HepG2 (cell line): Measurements from ENCODE around the gene MARCHF4. TPM values are rescaled to one million over a fixed set of nuclear protein-coding genes. Genes with fewer than 3 reads are reported as not detected.

Experiments used
- ATF7-NPFF ChIP-seq: sonication (generic); formaldehyde crosslinking; IDR thresholded peaks from 2 replicates; pipeline ENCODE4 v1.8.1; 2023; ENCODE audit warnings: mild to moderate bottlenecking, low read depth, missing genetic modification reagents, moderate library complexity
- FOXP1 ChIP-seq, 2 experiments: fragments of 450-650 bp in 1 of 2; IDR thresholded peaks; 2 replicates each; pipeline ENCODE4 v1.6.1; 2017 to 2018; ENCODE audit warnings: antibody characterized with exemption in 1 of 2
- HOXD1 ChIP-seq: sonication (generic); formaldehyde crosslinking; IDR thresholded peaks from 2 replicates; pipeline ENCODE4 v1.5.0; 2020; ENCODE audit warnings: missing genetic modification reagents
- POGZ ChIP-seq: sonication (generic); formaldehyde crosslinking; IDR thresholded peaks from 2 replicates; pipeline ENCODE4 v1.4.0; 2020; ENCODE audit warnings: mild to moderate bottlenecking, missing genetic modification reagents
- ZBTB3 ChIP-seq: sonication (generic); formaldehyde crosslinking; IDR thresholded peaks from 2 replicates; pipeline ENCODE4 v1.4.0; 2020; ENCODE audit warnings: low read depth, mild to moderate bottlenecking, moderate library complexity, missing genetic modification reagents, borderline replicate concordance
- ZNF20 ChIP-seq: sonication (generic); formaldehyde crosslinking; IDR thresholded peaks from 2 replicates; pipeline ENCODE4 v1.4.0; 2020; ENCODE audit warnings: mild to moderate bottlenecking, moderate library complexity, missing genetic modification reagents
- ZNF530 ChIP-seq: sonication (generic); formaldehyde crosslinking; IDR thresholded peaks from 2 replicates; pipeline ENCODE4 v1.5.0; 2020; ENCODE audit warnings: low read depth, mild to moderate bottlenecking, missing genetic modification reagents
- ZSCAN25 ChIP-seq: sonication (generic); formaldehyde crosslinking; IDR thresholded peaks from 2 replicates; pipeline ENCODE4 v1.8.0; 2022; ENCODE audit warnings: mild to moderate bottlenecking, missing genetic modification reagents
- polyA plus RNA-seq, 8 experiments: library from polyadenylated mRNA; depleted of rRNA in 3 of 8; stranded (reverse) in 7 of 8; unstranded in 1 of 8; fragments of >200 nt; fragmentation: Illumina TruSeq in 4 of 8; extraction: Trizol in 4 of 8; gene quantifications; 2 replicates each; pipeline versions ENCODE4 v1.2.1 to v1.2.3, GENCODE V29; 2011 to 2016; ENCODE audit warnings: low read depth in 4 of 8, missing spikeins in 1 of 8, mixed read lengths in 1 of 8; ENCODE audit not compliant: insufficient read depth in 1 of 8
- total RNA-seq, 5 experiments: library from RNA; depleted of rRNA; stranded (reverse); fragments of >200 nt; fragmentation: Illumina TruSeq; extraction: Trizol; gene quantifications; 2 replicates each; pipeline ENCODE4 v1.2.3, GENCODE V29; 2016; ENCODE audit warnings: low read depth in 1 of 5
- TF ChIP-seq, protein P1 (sequence below): sonication (generic); formaldehyde crosslinking; conservative IDR thresholded peaks from 2 replicates; pipeline ENCODE4 v1.4.0; 2020; ENCODE audit warnings: missing genetic modification reagents
- TF ChIP-seq, protein P2 (sequence below): sonication (generic); formaldehyde crosslinking; IDR thresholded peaks from 2 replicates; pipeline ENCODE4 v1.4.0; 2020; ENCODE audit warnings: missing genetic modification reagents
- TF ChIP-seq, protein P3 (sequence below): sonication (generic); formaldehyde crosslinking; IDR thresholded peaks from 2 replicates; pipeline ENCODE4 v1.8.0; 2022; ENCODE audit warnings: mild to moderate bottlenecking, missing genetic modification reagents, borderline replicate concordance
- TF ChIP-seq, protein P4 (sequence below): IDR thresholded peaks from 2 replicates; pipeline ENCODE4 v1.6.1; 2018; ENCODE audit warnings: missing genetic modification reagents, mild to moderate bottlenecking, missing compliant biosample characterization
- TF ChIP-seq, protein P5 (sequence below): sonication (generic); formaldehyde crosslinking; IDR thresholded peaks from 2 replicates; pipeline ENCODE4 v1.8.0; 2022; ENCODE audit warnings: mild to moderate bottlenecking, missing genetic modification reagents; ENCODE audit not compliant: insufficient replicate concordance
- TF ChIP-seq, protein P6 (sequence below): sonication (generic); IDR thresholded peaks from 2 replicates; pipeline ENCODE4 v1.6.1; 2016; ENCODE audit warnings: low read depth, borderline replicate concordance

Gene MARCHF4
- total and polyA plus RNA-seq, 2 of the 13 experiments (the other 11 are each of a cell fraction or from before 2014, with no cell fraction given), result not detected

DNA sequence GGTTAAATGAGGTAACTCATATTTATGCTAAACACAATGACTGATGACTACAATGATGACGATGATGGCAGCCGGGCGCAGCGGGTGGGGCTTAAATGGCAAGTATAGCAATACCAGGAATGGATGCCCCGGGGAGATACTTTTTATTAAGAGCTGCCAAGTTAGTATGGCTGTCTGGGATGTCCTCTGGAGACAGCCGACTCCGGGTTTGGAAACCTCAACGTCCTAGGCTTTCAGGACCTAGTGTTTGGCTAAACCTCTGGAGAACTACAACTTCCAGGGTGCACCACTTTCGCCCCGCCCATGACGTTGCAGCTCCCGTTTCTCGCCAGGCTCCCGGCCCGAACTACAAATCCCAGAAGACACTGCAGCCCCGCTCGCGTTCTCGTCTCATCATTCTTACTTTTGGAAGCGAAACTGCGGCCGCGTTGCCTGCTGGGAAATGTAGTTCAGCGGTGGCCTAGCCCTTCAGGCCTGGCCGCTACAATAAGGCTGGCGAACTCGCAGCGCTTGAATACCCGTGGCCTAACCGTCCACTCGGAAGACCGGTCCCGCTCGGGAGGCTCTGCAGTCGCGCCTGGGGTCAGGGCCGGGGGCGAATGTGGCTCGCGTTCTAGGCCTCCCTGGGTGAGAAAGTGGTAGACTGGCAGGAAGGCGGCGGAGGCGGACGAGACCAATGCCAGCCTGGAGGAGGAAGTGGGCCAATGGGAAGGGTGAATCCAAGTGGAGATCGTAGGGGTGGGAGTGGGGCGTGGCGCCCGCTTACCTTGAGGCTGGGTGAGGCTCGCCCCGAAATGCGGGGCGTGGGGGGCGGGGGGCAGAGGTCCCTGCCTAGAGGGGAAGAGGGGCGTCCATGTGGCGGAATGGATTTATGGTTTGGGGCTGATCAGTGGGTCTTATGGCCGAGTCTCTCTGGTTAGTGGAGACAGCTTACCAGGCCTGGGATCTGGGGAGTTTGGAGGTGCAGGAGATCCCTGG is 40.0 kb upstream of the MARCHF4 start, which contains the start of gene SMARCAL1 (continued):
- TF ChIP-seq POGZ (peak; percentile 94), ATF7-NPFF (CRISPR knock-in tag) (0 out of 2 replicates have a peak, but pooled peaks have one; percentile 57), ZSCAN25 (CRISPR knock-in tag) (peak; percentile 72; the same call in 1 of the 2 replicates), HOXD1 (CRISPR knock-in tag) (0 out of 2 replicates have a peak, but pooled peaks have one; percentile 57), ZNF530 (no peak), ZBTB3 (CRISPR knock-in tag) (peak; percentile 72; the same call in 1 of the 2 replicates), ZNF20 (no peak), FOXP1 (IDR thresholded peaks at IDR 0.05) (no peak), FOXP1 (CRISPR knock-in tag; IDR thresholded peaks at IDR 0.05) (no peak)
- TF ChIP-seq, protein P1, sequence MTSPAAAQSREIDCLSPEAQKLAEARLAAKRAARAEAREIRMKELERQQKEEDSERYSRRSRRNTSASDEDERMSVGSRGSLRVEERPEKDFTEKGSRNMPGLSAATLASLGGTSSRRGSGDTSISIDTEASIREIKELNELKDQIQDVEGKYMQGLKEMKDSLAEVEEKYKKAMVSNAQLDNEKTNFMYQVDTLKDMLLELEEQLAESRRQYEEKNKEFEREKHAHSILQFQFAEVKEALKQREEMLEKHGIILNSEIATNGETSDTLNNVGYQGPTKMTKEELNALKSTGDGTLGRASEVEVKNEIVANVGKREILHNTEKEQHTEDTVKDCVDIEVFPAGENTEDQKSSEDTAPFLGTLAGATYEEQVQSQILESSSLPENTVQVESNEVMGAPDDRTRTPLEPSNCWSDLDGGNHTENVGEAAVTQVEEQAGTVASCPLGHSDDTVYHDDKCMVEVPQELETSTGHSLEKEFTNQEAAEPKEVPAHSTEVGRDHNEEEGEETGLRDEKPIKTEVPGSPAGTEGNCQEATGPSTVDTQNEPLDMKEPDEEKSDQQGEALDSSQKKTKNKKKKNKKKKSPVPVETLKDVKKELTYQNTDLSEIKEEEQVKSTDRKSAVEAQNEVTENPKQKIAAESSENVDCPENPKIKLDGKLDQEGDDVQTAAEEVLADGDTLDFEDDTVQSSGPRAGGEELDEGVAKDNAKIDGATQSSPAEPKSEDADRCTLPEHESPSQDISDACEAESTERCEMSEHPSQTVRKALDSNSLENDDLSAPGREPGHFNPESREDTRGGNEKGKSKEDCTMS (CRISPR knock-in tag), result no peak
- TF ChIP-seq, protein P2, sequence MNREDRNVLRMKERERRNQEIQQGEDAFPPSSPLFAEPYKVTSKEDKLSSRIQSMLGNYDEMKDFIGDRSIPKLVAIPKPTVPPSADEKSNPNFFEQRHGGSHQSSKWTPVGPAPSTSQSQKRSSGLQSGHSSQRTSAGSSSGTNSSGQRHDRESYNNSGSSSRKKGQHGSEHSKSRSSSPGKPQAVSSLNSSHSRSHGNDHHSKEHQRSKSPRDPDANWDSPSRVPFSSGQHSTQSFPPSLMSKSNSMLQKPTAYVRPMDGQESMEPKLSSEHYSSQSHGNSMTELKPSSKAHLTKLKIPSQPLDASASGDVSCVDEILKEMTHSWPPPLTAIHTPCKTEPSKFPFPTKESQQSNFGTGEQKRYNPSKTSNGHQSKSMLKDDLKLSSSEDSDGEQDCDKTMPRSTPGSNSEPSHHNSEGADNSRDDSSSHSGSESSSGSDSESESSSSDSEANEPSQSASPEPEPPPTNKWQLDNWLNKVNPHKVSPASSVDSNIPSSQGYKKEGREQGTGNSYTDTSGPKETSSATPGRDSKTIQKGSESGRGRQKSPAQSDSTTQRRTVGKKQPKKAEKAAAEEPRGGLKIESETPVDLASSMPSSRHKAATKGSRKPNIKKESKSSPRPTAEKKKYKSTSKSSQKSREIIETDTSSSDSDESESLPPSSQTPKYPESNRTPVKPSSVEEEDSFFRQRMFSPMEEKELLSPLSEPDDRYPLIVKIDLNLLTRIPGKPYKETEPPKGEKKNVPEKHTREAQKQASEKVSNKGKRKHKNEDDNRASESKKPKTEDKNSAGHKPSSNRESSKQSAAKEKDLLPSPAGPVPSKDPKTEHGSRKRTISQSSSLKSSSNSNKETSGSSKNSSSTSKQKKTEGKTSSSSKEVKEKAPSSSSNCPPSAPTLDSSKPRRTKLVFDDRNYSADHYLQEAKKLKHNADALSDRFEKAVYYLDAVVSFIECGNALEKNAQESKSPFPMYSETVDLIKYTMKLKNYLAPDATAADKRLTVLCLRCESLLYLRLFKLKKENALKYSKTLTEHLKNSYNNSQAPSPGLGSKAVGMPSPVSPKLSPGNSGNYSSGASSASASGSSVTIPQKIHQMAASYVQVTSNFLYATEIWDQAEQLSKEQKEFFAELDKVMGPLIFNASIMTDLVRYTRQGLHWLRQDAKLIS (CRISPR knock-in tag), result no peak
- TF ChIP-seq, protein P3, sequence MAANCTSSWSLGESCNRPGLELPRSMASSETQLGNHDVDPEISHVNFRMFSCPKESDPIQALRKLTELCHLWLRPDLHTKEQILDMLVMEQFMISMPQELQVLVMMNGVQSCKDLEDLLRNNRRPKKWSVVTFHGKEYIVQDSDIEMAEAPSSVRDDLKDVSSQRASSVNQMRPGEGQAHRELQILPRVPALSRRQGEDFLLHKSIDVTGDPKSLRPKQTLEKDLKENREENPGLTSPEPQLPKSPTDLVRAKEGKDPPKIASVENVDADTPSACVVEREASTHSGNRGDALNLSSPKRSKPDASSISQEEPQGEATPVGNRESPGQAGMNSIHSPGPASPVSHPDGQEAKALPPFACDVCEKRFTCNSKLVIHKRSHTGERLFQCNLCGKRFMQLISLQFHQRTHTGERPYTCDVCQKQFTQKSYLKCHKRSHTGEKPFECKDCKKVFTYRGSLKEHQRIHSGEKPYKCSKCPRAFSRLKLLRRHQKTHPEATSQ (CRISPR knock-in tag), result peak; percentile 88; the same call in 1 of the 2 replicates
- TF ChIP-seq, protein P4, sequence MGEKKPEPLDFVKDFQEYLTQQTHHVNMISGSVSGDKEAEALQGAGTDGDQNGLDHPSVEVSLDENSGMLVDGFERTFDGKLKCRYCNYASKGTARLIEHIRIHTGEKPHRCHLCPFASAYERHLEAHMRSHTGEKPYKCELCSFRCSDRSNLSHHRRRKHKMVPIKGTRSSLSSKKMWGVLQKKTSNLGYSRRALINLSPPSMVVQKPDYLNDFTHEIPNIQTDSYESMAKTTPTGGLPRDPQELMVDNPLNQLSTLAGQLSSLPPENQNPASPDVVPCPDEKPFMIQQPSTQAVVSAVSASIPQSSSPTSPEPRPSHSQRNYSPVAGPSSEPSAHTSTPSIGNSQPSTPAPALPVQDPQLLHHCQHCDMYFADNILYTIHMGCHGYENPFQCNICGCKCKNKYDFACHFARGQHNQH (CRISPR knock-in tag), result peak; percentile 84
- TF ChIP-seq, protein P5, sequence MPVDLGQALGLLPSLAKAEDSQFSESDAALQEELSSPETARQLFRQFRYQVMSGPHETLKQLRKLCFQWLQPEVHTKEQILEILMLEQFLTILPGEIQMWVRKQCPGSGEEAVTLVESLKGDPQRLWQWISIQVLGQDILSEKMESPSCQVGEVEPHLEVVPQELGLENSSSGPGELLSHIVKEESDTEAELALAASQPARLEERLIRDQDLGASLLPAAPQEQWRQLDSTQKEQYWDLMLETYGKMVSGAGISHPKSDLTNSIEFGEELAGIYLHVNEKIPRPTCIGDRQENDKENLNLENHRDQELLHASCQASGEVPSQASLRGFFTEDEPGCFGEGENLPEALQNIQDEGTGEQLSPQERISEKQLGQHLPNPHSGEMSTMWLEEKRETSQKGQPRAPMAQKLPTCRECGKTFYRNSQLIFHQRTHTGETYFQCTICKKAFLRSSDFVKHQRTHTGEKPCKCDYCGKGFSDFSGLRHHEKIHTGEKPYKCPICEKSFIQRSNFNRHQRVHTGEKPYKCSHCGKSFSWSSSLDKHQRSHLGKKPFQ (CRISPR knock-in tag), result peak; percentile 75
- TF ChIP-seq, protein P6, sequence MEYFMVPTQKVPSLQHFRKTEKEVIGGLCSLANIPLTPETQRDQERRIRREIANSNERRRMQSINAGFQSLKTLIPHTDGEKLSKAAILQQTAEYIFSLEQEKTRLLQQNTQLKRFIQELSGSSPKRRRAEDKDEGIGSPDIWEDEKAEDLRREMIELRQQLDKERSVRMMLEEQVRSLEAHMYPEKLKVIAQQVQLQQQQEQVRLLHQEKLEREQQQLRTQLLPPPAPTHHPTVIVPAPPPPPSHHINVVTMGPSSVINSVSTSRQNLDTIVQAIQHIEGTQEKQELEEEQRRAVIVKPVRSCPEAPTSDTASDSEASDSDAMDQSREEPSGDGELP, result no peak
